ENCODE measurements around the gene HMX1. TPM values are rescaled to one million over a fixed set of nuclear protein-coding genes. Genes with fewer than 3 reads are reported as not detected.

Gene HMX1
- total RNA-seq, 1 donor = not detected

DNA sequence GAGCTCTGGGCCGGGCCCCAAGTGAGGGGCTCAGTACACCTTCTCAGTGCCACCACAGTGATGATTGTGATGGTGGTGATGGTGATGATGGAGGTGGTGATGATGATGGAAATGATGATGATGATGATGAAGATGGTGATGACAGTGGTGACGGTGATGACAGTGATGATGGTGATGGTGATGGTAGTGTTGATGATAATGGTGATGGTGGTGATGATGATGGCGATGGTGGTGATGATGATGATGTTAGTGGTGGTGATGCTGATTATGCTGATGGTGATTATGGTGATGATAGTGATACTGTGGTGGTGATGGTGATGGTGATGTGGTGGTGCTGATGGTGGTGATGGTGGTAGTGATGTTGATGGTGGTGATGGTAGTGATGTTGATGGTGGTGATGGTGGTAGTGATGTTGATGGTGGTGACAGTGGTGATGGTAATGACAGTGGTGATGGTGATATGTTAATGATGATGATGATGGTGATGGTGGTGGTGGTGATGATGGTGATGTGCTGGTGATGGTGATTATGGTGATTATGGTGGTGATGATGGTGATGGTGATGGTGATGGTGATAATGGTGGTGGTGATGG, 29.9 kb downstream of the HMX1 start:
- H3K4me3 ChIP-seq (ENCODE audit: insufficient read depth, low read length) = no peak overlapping the region
- no peaks in the 10 kb centered on the region for H3K79me2 ChIP-seq (ENCODE audit: insufficient read depth, low read length)
- no peak overlapping the region for H2AFZ ChIP-seq (ENCODE audit: low read length)
- no peaks in the 10 kb centered on the region for H3K36me3 ChIP-seq (ENCODE audit: insufficient read depth, low read length)
- no peaks in the 10 kb centered on the region for H3K4me1 ChIP-seq (ENCODE audit: insufficient read depth, low read length)
- H3K27me3 ChIP-seq (ENCODE audit: insufficient read depth, low read length) = no peaks in the 10 kb centered on the region
- no peak overlapping the region for H3K27ac ChIP-seq (ENCODE audit: low read depth, low read length)
- TF ChIP-seq, protein P1, sequence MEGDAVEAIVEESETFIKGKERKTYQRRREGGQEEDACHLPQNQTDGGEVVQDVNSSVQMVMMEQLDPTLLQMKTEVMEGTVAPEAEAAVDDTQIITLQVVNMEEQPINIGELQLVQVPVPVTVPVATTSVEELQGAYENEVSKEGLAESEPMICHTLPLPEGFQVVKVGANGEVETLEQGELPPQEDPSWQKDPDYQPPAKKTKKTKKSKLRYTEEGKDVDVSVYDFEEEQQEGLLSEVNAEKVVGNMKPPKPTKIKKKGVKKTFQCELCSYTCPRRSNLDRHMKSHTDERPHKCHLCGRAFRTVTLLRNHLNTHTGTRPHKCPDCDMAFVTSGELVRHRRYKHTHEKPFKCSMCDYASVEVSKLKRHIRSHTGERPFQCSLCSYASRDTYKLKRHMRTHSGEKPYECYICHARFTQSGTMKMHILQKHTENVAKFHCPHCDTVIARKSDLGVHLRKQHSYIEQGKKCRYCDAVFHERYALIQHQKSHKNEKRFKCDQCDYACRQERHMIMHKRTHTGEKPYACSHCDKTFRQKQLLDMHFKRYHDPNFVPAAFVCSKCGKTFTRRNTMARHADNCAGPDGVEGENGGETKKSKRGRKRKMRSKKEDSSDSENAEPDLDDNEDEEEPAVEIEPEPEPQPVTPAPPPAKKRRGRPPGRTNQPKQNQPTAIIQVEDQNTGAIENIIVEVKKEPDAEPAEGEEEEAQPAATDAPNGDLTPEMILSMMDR (IDR thresholded peaks at IDR 0.05; ENCODE audit: extremely low read depth, low read depth, low read length) = no peak
- DNase-seq (ENCODE audit: insufficient read length, low spot score, missing footprints) = no peak
- H4K20me1 ChIP-seq (ENCODE audit: insufficient read depth, low read length) = no peaks in the 10 kb centered on the region
- H3K9me3 ChIP-seq (ENCODE audit: low read depth, low read length) = no peaks in the 10 kb centered on the region
- no peak overlapping the region for H3K4me2 ChIP-seq (ENCODE audit: insufficient read depth, low read length)

DNA sequence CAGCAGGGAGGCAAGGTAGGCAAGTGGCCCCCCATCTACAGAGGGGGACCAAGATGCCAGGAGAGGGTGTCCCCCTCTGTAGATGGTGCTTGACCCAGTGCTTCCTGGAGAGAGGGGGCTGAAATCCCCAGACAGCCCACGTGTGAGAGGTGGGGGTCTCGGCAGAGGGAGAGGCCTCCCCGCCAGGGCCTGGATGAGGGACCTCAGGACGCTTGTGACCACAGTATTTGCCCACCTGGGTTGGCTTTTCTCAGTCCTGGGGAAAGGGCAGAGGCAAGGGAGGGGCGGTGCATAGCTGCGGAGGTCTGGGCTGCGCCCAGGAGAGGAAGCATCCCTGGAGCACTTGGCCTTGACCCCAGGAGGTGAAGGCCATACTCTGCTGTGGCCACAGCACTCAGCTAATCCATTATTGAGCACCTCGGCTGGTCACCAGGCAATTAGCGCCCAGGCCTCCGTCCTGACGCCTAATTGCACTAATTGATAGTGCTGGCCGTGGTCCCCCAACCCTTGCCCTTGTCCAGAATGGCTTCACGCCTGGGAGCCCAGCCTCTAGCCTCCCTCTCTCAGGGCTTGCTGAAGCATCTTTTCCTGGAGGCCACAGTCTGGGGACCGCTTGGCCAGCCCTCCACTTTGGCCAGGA, 30.7 kb downstream of the HMX1 start:
- no peaks in the 10 kb centered on the region for H3K4me1 ChIP-seq (ENCODE audit: insufficient read depth, low read length)

DNA sequence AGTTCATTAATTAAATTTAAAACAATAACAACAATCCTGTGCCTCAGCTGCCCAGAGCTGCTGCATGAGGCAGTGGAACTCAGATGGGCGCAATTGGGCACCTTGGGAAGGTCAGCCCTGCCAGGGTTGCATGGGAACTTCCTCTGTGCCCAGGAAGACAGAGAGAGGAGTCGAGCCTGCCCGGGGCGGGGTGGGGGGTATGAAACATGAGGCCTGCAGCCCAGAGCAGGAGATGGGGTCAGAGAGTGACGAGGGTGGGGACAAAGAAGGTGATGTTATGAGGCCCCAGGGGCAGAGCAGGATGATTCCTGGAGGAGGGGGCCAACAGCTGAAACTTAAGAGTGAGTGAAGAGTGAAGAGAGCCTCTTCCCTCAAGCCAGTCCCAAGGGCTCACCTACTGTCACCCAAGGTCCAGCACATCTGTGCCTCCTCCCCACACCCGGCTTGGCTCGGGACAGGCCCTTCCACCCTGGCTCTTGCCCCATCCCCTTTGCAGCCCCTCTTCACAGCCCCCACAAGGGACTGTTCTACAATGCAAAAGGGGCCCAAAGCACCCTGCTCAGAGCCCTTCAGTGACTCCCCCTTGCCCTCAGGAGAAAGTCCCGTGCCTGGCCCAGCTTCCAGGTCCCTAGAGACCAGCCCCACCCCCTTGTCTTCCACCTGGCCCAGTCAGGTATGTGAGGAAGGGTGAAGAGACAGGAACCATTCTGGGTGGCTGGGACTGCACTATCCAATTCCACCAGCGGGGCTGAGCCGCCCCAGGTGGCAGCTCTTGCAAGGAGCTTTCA, 31.4 kb downstream of the HMX1 start:
- no peaks in the 10 kb centered on the region for H3K9me3 ChIP-seq (ENCODE audit: low read depth, low read length)
- H3K4me3 ChIP-seq (ENCODE audit: insufficient read depth, low read length) = no peak overlapping the region
- H3K27ac ChIP-seq (ENCODE audit: low read depth, low read length) = no peak overlapping the region
- H3K4me1 ChIP-seq (ENCODE audit: insufficient read depth, low read length) = no peaks in the 10 kb centered on the region
- H2AFZ ChIP-seq (ENCODE audit: low read length) = no peak overlapping the region
- no peak for DNase-seq (ENCODE audit: insufficient read length, low spot score, missing footprints)
- no peaks in the 10 kb centered on the region for H3K36me3 ChIP-seq (ENCODE audit: insufficient read depth, low read length)
- H3K27me3 ChIP-seq (ENCODE audit: insufficient read depth, low read length) = no peaks in the 10 kb centered on the region
- no peaks in the 10 kb centered on the region for H4K20me1 ChIP-seq (ENCODE audit: insufficient read depth, low read length)
- H3K4me2 ChIP-seq (ENCODE audit: insufficient read depth, low read length) = no peak overlapping the region
- H3K79me2 ChIP-seq (ENCODE audit: insufficient read depth, low read length) = no peaks in the 10 kb centered on the region
- TF ChIP-seq, protein P1 (IDR thresholded peaks at IDR 0.05; ENCODE audit: extremely low read depth, low read depth, low read length) = no peak

More for the DNA sequence above, 30.7 kb downstream of the HMX1 start:
- H4K20me1 ChIP-seq (ENCODE audit: insufficient read depth, low read length) = no peaks in the 10 kb centered on the region
- H2AFZ ChIP-seq (ENCODE audit: low read length) = no peak overlapping the region
- H3K27me3 ChIP-seq (ENCODE audit: insufficient read depth, low read length) = no peaks in the 10 kb centered on the region
- TF ChIP-seq, protein P1 (IDR thresholded peaks at IDR 0.05; ENCODE audit: extremely low read depth, low read depth, low read length) = no peak
- no peak overlapping the region for H3K4me3 ChIP-seq (ENCODE audit: insufficient read depth, low read length)
- no peak for DNase-seq (ENCODE audit: insufficient read length, low spot score, missing footprints)
- H3K79me2 ChIP-seq (ENCODE audit: insufficient read depth, low read length) = no peaks in the 10 kb centered on the region
- no peak overlapping the region for H3K4me2 ChIP-seq (ENCODE audit: insufficient read depth, low read length)
- H3K9me3 ChIP-seq (ENCODE audit: low read depth, low read length) = no peaks in the 10 kb centered on the region
- no peaks in the 10 kb centered on the region for H3K36me3 ChIP-seq (ENCODE audit: insufficient read depth, low read length)
- no peak overlapping the region for H3K27ac ChIP-seq (ENCODE audit: low read depth, low read length)

DNA sequence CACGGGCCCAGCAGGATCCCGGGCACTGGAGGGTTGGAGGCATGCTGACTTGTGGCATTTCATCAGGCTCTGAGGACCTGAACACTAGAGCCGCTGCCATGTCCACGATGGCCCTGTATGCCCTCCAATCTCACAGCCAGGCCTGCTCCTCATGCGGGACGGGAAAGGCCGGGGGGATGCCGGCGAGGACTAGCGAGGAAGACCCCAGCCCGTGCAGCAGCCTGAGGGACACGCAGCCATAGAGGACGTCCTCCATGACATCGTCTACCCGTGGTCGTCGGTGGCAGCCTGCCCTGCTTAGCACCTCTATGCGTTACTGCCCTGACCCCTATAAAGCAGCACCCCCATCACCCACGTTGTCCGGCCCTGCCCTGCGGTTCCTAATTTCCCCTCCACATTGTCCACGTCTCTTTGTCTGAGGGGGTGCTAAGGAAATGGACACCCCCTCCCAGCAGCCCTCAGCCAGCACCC, 32.6 kb downstream of the HMX1 start:
- H4K20me1 ChIP-seq (ENCODE audit: insufficient read depth, low read length) = no peaks in the 10 kb centered on the region
- no peak overlapping the region for H2AFZ ChIP-seq (ENCODE audit: low read length)
- H3K79me2 ChIP-seq (ENCODE audit: insufficient read depth, low read length) = no peaks in the 10 kb centered on the region
- H3K9me3 ChIP-seq (ENCODE audit: low read depth, low read length) = no peaks in the 10 kb centered on the region
- DNase-seq (ENCODE audit: insufficient read length, low spot score, missing footprints) = no peak
- no peak overlapping the region for H3K4me2 ChIP-seq (ENCODE audit: insufficient read depth, low read length)
- TF ChIP-seq, protein P1 (IDR thresholded peaks at IDR 0.05; ENCODE audit: extremely low read depth, low read depth, low read length) = no peak
- no peaks in the 10 kb centered on the region for H3K36me3 ChIP-seq (ENCODE audit: insufficient read depth, low read length)
- no peaks in the 10 kb centered on the region for H3K4me1 ChIP-seq (ENCODE audit: insufficient read depth, low read length)
- no peak overlapping the region for H3K4me3 ChIP-seq (ENCODE audit: insufficient read depth, low read length)
- H3K27me3 ChIP-seq (ENCODE audit: insufficient read depth, low read length) = no peaks in the 10 kb centered on the region
- H3K27ac ChIP-seq (ENCODE audit: low read depth, low read length) = no peak overlapping the region
